PC-9 (cell line): ENCODE results near the gene CHRNA7. TPM values are rescaled to one million over a fixed set of nuclear protein-coding genes. Genes with fewer than 3 reads are reported as not detected.

Source experiments
- BruUV-seq: library from RNA; stranded (reverse); fragments of 400-500 nt; replicated peaks from 2 replicates; lab custom pipeline; 2021; lab: Mats Ljungman, UMichigan
- CTCF ChIA-PET: fragments of 300-600 bp; sonication (Branson Sonifier 250); formaldehyde crosslinking; loops from one replicate; lab custom pipeline; 2022; ENCODE audit warnings: antibody characterized with exemption; lab: Charles Lee
- POLR2A ChIA-PET: fragments of 300-600 bp; sonication (Branson Sonifier 250); formaldehyde crosslinking; loops from one replicate; lab custom pipeline; 2022; ENCODE audit warnings: antibody characterized with exemption; ENCODE audit not compliant: unreplicated experiment; lab: Charles Lee
- DNase-seq, 2 experiments: peaks; one replicate each; pipeline versions ENCODE4 v3.0.0 to v3.0.0-alpha.2; 2015 to 2022; ENCODE audit warnings: mixed read lengths in 1 of 2
- H2AFZ ChIP-seq: fragments of 200-600 bp; sonication (generic); 2 replicates; pipeline ENCODE4 v1.8.1; 2017; ENCODE audit warnings: antibody characterized with exemption
- H3F3A ChIP-seq: fragments of 200-600 bp; sonication (generic); 2 replicates; pipeline ENCODE4 v1.8.1; 2017; ENCODE audit warnings: antibody characterized with exemption, mild to moderate bottlenecking, low read depth; ENCODE audit not compliant: insufficient read depth
- H3K27ac ChIP-seq: fragments of 200-600 bp; sonication (generic); 2 replicates; pipeline ENCODE4 v1.6.1; 2016; ENCODE audit warnings: mixed run types
- H3K27me3 ChIP-seq: fragments of 200-600 bp; sonication (generic); 2 replicates; pipeline ENCODE4 v1.6.1; 2016; ENCODE audit warnings: low read depth, mixed run types; ENCODE audit not compliant: insufficient read depth
- H3K36me3 ChIP-seq: fragments of 200-600 bp; sonication (generic); 2 replicates; pipeline ENCODE4 v1.6.1; 2016; ENCODE audit warnings: low read depth, mixed run types
- H3K4me1 ChIP-seq: fragments of 200-600 bp; sonication (generic); replicated peaks from 2 replicates; pipeline ENCODE4 v1.6.1; 2016; ENCODE audit warnings: mixed run types; ENCODE audit not compliant: insufficient read depth
- H3K4me2 ChIP-seq: fragments of 200-600 bp; sonication (generic); 2 replicates; pipeline ENCODE4 v1.6.1; 2017; ENCODE audit warnings: mixed run types
- H3K4me3 ChIP-seq: fragments of 200-600 bp; sonication (generic); 2 replicates; pipeline ENCODE4 v1.6.1; 2016; ENCODE audit warnings: mixed run types
- H3K79me2 ChIP-seq: fragments of 200-600 bp; sonication (generic); 2 replicates; pipeline ENCODE4 v1.6.1; 2017; ENCODE audit warnings: low read depth, mixed run types
- H3K9me2 ChIP-seq: fragments of 200-600 bp; sonication (generic); 2 replicates; pipeline ENCODE4 v1.8.1; 2017; ENCODE audit warnings: mild to moderate bottlenecking; ENCODE audit not compliant: insufficient read depth
- H3K9me3 ChIP-seq: fragments of 200-600 bp; sonication (generic); 2 replicates; pipeline ENCODE4 v1.8.1; 2016; ENCODE audit warnings: low read depth; ENCODE audit not compliant: insufficient read depth
- H4K20me1 ChIP-seq: fragments of 200-600 bp; sonication (generic); 2 replicates; pipeline ENCODE4 v1.8.1; 2017; ENCODE audit not compliant: insufficient read depth
- EZH2 ChIP-seq: fragments of 200-600 bp; sonication (generic); IDR thresholded peaks from 2 replicates; pipeline ENCODE4 v1.8.0; 2017; ENCODE audit warnings: antibody characterized with exemption, low read depth
- intact Hi-C: fragments of 100-400 bp; cut with micrococcal nuclease; formaldehyde crosslinking; loops from one replicate; pipeline ENCODE4 v1.10.0; 2022; ENCODE audit not compliant: unreplicated experiment
- total RNA-seq: library from RNA; stranded (reverse); gene quantifications from 2 replicates; pipeline ENCODE4 v1.2.3, GENCODE V29; 2021
- TF ChIP-seq, protein P1 (sequence below): fragments of 200-600 bp; sonication (generic); conservative IDR thresholded peaks from 2 replicates; pipeline ENCODE4 v1.6.1; 2017; ENCODE audit warnings: mixed run types, antibody characterized with exemption, mild to moderate bottlenecking, moderate library complexity

The CHRNA7 gene
- total RNA-seq, 1 experiment from 2014 or later: not detected

- Histone ChIP-seq H3F3A (no peaks in the 10 kb centered on the region), H2AFZ (no peak overlapping the region), H3K4me3 (no peak overlapping the region), H3K27me3 (peaks cover 35% of the 10 kb centered on the region), H3K79me2 (no peaks in the 10 kb centered on the region), H3K36me3 (no peaks in the 10 kb centered on the region), H3K9me2 (no peaks in the 10 kb centered on the region), H3K4me1 (no peaks in the 10 kb centered on the region), H4K20me1 (no peaks in the 10 kb centered on the region), H3K27ac (no peak overlapping the region), H3K9me3 (no peaks in the 10 kb centered on the region), H3K4me2 (no peak overlapping the region)
- ChIA-PET POLR2A (no interaction called here), CTCF (no interaction called here)
- TF ChIP-seq, protein P1, sequence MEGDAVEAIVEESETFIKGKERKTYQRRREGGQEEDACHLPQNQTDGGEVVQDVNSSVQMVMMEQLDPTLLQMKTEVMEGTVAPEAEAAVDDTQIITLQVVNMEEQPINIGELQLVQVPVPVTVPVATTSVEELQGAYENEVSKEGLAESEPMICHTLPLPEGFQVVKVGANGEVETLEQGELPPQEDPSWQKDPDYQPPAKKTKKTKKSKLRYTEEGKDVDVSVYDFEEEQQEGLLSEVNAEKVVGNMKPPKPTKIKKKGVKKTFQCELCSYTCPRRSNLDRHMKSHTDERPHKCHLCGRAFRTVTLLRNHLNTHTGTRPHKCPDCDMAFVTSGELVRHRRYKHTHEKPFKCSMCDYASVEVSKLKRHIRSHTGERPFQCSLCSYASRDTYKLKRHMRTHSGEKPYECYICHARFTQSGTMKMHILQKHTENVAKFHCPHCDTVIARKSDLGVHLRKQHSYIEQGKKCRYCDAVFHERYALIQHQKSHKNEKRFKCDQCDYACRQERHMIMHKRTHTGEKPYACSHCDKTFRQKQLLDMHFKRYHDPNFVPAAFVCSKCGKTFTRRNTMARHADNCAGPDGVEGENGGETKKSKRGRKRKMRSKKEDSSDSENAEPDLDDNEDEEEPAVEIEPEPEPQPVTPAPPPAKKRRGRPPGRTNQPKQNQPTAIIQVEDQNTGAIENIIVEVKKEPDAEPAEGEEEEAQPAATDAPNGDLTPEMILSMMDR: no peak
- no peak for TF ChIP-seq EZH2
- no peak for DNase-seq
- no TSS peak for BruUV-seq
- intact Hi-C loops: no loop called here
These were observed 78.3 kb downstream of the CHRNA7 start for GRCh38 chr15:32108661-32109060.

DNA sequence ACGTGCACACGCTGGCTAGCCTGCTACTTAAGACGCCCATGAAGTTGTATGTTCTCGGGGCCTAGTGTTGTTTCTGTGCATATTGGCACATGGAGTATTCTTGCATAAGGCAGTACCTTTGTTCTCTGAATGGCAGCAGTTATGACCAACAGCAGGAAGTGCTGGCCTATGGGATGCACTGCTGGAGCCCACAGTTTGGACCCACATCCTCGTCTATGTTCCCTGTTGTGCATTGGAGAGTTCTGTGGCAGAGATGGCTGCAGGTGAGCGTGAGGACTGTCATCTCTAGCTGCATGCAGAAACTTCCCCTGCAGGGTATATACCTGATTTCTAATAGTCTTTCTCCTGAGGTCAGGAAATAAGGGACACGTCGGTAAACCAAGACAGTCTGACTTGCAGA lies 81.8 kb downstream of the CHRNA7 start:
- H3K79me2 ChIP-seq: no peaks in the 10 kb centered on the region
- H3K4me3 ChIP-seq: no peak overlapping the region
- ChIA-PET CTCF (no interaction called here), POLR2A (no interaction called here)
- TF ChIP-seq EZH2: no peak
- TF ChIP-seq, protein P1: no peak
- no peaks in the 10 kb centered on the region for H4K20me1 ChIP-seq
- BruUV-seq: no TSS peak
- H2AFZ ChIP-seq: no peak overlapping the region
- no peaks in the 10 kb centered on the region for H3K9me3 ChIP-seq
- no peaks in the 10 kb centered on the region for H3K4me1 ChIP-seq
- H3K27ac ChIP-seq: no peak overlapping the region
- no peaks in the 10 kb centered on the region for H3F3A ChIP-seq
- no peaks in the 10 kb centered on the region for H3K9me2 ChIP-seq
- no peaks in the 10 kb centered on the region for H3K36me3 ChIP-seq
- no peak for DNase-seq
- H3K27me3 ChIP-seq: peaks cover 52% of the 10 kb centered on the region
- no peak overlapping the region for H3K4me2 ChIP-seq
- intact Hi-C loops: no loop called here

DNA sequence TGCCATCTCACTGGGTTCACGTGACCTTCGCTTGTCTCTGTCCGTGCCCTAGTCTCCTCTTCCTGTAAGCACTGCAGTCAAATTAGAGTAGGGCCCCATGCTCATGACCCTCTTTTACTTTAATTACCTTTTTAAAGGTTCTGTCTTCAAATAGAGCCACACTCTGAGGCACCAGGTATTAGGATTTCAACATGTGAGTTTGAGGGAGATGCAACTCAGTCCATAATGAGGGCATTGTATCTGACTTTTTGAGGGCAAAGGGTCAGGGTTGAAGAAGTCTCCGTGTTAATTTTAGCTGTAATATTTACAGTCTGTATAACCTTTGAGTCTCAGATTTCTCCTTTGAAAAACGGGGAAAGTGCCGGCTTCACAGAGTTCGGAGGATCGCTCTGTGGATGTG lies 82.9 kb downstream of the CHRNA7 start:
- no peak for DNase-seq
- TF ChIP-seq EZH2: no peak
- TF ChIP-seq, protein P1: no peak
- Histone ChIP-seq H3K27ac (no peak overlapping the region), H3K4me2 (no peak overlapping the region), H3K9me2 (no peaks in the 10 kb centered on the region), H3K4me1 (no peaks in the 10 kb centered on the region), H3F3A (no peaks in the 10 kb centered on the region), H3K4me3 (no peak overlapping the region), H3K9me3 (no peaks in the 10 kb centered on the region), H4K20me1 (no peaks in the 10 kb centered on the region), H3K36me3 (no peaks in the 10 kb centered on the region), H3K79me2 (no peaks in the 10 kb centered on the region), H2AFZ (no peak overlapping the region), H3K27me3 (peaks cover 58% of the 10 kb centered on the region)
- intact Hi-C loops: no loop called here
- ChIA-PET POLR2A (no interaction called here), CTCF (no interaction called here)
- no TSS peak for BruUV-seq
